ENCODE results near the gene ELP4.

Gene ELP4

GRCh38 chr11:31813391-31814175, 304.0 kb downstream of the ELP4 start:
- peak overlapping the region; percentile 51 for H3K4me2 ChIP-seq
- no peaks in the 10 kb centered on the region for H3K4me1 ChIP-seq (ENCODE audit: low read depth, poor library complexity, severe bottlenecking)
- no peak for TF ChIP-seq CTCF (conservative IDR thresholded peaks at IDR 0.05; ENCODE audit: low read depth, low read length)
- H3K36me3 ChIP-seq (ENCODE audit: insufficient read depth) = no peaks in the 10 kb centered on the region
- no peak overlapping the region for H3K4me3 ChIP-seq (IDR thresholded peaks at IDR 0.05; ENCODE audit: insufficient read depth, low read depth, low read length)
- H3K27me3 ChIP-seq (ENCODE audit: insufficient read depth, low read depth) = peaks cover 29% of the 10 kb centered on the region
- H3K9ac ChIP-seq = peak overlapping the region; percentile 5; the same call in 1 of the 2 replicates
- H3K27ac ChIP-seq = no peak overlapping the region
- H2AFZ ChIP-seq (ENCODE audit: low read depth) = peak overlapping the region; percentile 71
- H3K79me2 ChIP-seq (ENCODE audit: insufficient read depth, low read depth) = no peaks in the 10 kb centered on the region
- H4K20me1 ChIP-seq (ENCODE audit: insufficient read depth) = no peaks in the 10 kb centered on the region

GRCh38 chr11:31814176-31814868, 304.8 kb downstream of the ELP4 start:
- peak overlapping the region; percentile 51 for H3K4me2 ChIP-seq
- H3K4me3 ChIP-seq (IDR thresholded peaks at IDR 0.05; ENCODE audit: insufficient read depth, low read depth, low read length) = no peak overlapping the region
- H3K27ac ChIP-seq = no peak overlapping the region
- H4K20me1 ChIP-seq (ENCODE audit: insufficient read depth) = no peaks in the 10 kb centered on the region
- no peaks in the 10 kb centered on the region for H3K4me1 ChIP-seq (ENCODE audit: low read depth, poor library complexity, severe bottlenecking)
- peaks cover 29% of the 10 kb centered on the region for H3K27me3 ChIP-seq (ENCODE audit: insufficient read depth, low read depth)
- no peak for TF ChIP-seq CTCF (conservative IDR thresholded peaks at IDR 0.05; ENCODE audit: low read depth, low read length)
- H3K9ac ChIP-seq = no peak overlapping the region
- no peaks in the 10 kb centered on the region for H3K79me2 ChIP-seq (ENCODE audit: insufficient read depth, low read depth)
- peak overlapping the region; percentile 71 for H2AFZ ChIP-seq (ENCODE audit: low read depth)
- H3K36me3 ChIP-seq (ENCODE audit: insufficient read depth) = no peaks in the 10 kb centered on the region

GRCh38 chr11:31815711-31816467, 306.3 kb downstream of the ELP4 start:
- no peak overlapping the region for H3K27ac ChIP-seq
- H3K27me3 ChIP-seq (ENCODE audit: insufficient read depth, low read depth) = peaks cover 29% of the 10 kb centered on the region
- no peak overlapping the region for H3K4me3 ChIP-seq (IDR thresholded peaks at IDR 0.05; ENCODE audit: insufficient read depth, low read depth, low read length)
- H4K20me1 ChIP-seq (ENCODE audit: insufficient read depth) = no peaks in the 10 kb centered on the region
- H2AFZ ChIP-seq (ENCODE audit: low read depth) = peak overlapping the region; percentile 26; the same call in 1 of the 2 replicates
- H3K9ac ChIP-seq = no peak overlapping the region
- no peaks in the 10 kb centered on the region for H3K79me2 ChIP-seq (ENCODE audit: insufficient read depth, low read depth)
- H3K36me3 ChIP-seq (ENCODE audit: insufficient read depth) = no peaks in the 10 kb centered on the region
- no peak for TF ChIP-seq CTCF (conservative IDR thresholded peaks at IDR 0.05; ENCODE audit: low read depth, low read length)
- no peak overlapping the region for H3K4me2 ChIP-seq
- H3K4me1 ChIP-seq (ENCODE audit: low read depth, poor library complexity, severe bottlenecking) = no peaks in the 10 kb centered on the region

GRCh38 chr11:31816468-31817053, 307.0 kb downstream of the ELP4 start:
- Histone ChIP-seq H3K4me1 (ENCODE audit: low read depth, poor library complexity, severe bottlenecking) (no peaks in the 10 kb centered on the region), H3K27ac (no peak overlapping the region), H3K4me2 (no peak overlapping the region), H3K79me2 (ENCODE audit: insufficient read depth, low read depth) (no peaks in the 10 kb centered on the region), H3K36me3 (ENCODE audit: insufficient read depth) (no peaks in the 10 kb centered on the region), H3K27me3 (ENCODE audit: insufficient read depth, low read depth) (peaks cover 29% of the 10 kb centered on the region), H3K9ac (no peak overlapping the region), H3K4me3 (IDR thresholded peaks at IDR 0.05; ENCODE audit: insufficient read depth, low read depth, low read length) (no peak overlapping the region), H4K20me1 (ENCODE audit: insufficient read depth) (no peaks in the 10 kb centered on the region), H2AFZ (ENCODE audit: low read depth) (no peak overlapping the region)
- TF ChIP-seq CTCF (conservative IDR thresholded peaks at IDR 0.05; ENCODE audit: low read depth, low read length) = no peak

Data from KMS-11 (cell line).